ENCODE measurements around the gene TLR4.

Gene TLR4

GRCh38 chr9:117718701-117719100, 14.5 kb downstream of the TLR4 start:
- TF ChIP-seq CTCF (IDR thresholded peaks at IDR 0.05; ENCODE audit: control extremely low read depth, extremely low read depth, low read depth, missing control alignments) = no peak
- ChIA-PET CTCF (interaction anchor here (0.7 kb wide), 1 partner anchor 22 kb away, joined by 3 read pairs; no protein-coding TSS in a partner anchor), POLR2A (no interaction called here)
- DNase-seq (ENCODE audit: extremely low spot score) = no peak

DNA sequence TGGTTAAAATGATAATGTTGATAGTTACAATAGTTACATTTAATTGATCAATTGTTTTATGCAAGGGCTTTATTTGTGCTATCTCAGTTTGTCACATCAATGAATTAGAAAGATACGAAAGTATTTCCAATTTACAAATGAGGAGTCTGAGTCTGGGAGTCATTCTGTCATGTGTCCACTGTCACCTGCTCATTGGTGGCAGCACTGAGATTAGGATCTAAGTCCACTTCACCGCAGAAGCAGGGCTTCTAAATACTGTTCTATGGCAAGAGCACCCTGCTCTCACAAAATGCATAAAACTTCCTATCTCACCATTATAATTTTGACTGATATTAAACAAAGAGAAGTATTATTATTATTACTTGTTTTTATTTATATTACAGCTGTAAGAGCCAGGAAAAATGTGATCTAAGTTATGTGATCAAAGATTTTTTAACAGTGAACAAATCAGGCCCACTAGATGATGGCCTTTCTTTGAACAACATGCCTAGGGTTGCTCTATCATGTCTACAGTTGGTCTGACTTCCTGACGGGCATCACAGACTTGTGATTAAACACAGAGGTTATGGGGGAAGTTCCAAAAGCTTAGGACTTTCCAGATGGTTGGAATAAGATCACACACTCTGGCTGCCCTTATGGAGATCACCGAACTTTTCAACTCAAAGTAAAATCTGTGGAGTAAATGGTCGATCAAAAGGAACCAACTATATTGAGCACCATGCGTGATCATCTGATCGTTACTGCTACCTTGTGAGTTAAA, 15.1 kb downstream of the TLR4 start:
- TF ChIP-seq CTCF (IDR thresholded peaks at IDR 0.05; ENCODE audit: control extremely low read depth, extremely low read depth, low read depth, missing control alignments) = no peak
- CTCF ChIA-PET = interaction anchor here (0.7 to 1.0 kb wide), 2 partner anchors 21 to 23 kb away, joined by 3 read pairs; no protein-coding TSS in a partner anchor
- no peak for DNase-seq (ENCODE audit: extremely low spot score)
- POLR2A ChIA-PET = no interaction called here

GRCh38 chr9:117720066-117720465, 15.9 kb downstream of the TLR4 start:
- no peak for TF ChIP-seq CTCF (IDR thresholded peaks at IDR 0.05; ENCODE audit: control extremely low read depth, extremely low read depth, low read depth, missing control alignments)
- ChIA-PET POLR2A (no interaction called here), CTCF (interaction anchor here (1.0 kb wide), 1 partner anchor 24 kb away, joined by 3 read pairs; no protein-coding TSS in a partner anchor)
- no peak for DNase-seq (ENCODE audit: extremely low spot score)

GRCh38 chr9:117720555-117720954, 16.4 kb downstream of the TLR4 start:
- DNase-seq (ENCODE audit: extremely low spot score) = no peak
- TF ChIP-seq CTCF (IDR thresholded peaks at IDR 0.05; ENCODE audit: control extremely low read depth, extremely low read depth, low read depth, missing control alignments) = no peak
- ChIA-PET POLR2A (no interaction called here), CTCF (no interaction called here)

DNA sequence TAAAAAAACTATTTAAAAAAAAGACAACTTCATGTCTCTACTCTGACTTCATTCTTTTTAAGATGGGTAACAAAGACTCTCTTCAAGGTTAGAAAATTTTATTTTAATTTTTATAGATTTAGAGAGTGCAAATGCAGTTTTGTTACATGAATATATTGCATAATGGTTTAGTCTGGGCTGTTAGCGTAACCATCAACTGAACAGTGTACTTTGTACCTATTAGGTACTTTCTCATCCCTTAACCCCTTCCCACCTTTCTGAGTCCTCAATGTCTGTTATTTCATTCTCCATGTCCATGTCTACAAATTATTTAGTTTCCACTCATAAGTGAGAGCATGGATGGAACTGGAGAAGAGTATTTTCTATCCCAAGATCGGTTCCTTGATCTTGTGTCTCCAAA, 16.8 kb downstream of the TLR4 start:
- no peak for TF ChIP-seq CTCF (IDR thresholded peaks at IDR 0.05; ENCODE audit: control extremely low read depth, extremely low read depth, low read depth, missing control alignments)
- no peak for DNase-seq (ENCODE audit: extremely low spot score)
- POLR2A ChIA-PET = no interaction called here
- CTCF ChIA-PET = no interaction called here

- ChIA-PET CTCF (no interaction called here), POLR2A (no interaction called here)
- no peak for TF ChIP-seq CTCF (IDR thresholded peaks at IDR 0.05; ENCODE audit: control extremely low read depth, extremely low read depth, low read depth, missing control alignments)
- DNase-seq (ENCODE audit: extremely low spot score) = no peak
Measured at GRCh38 chr9:117722108-117722761, 18.0 kb downstream of the TLR4 start.

All from GM10248 (cell line).